SKM-1 (cell line): ENCODE data around the gene NKTR.
A peak's percentile ranks its signal among the peaks of the same experiment; 100 is the strongest.
"Not testable (repeated sequence)": the region's sequence is repeated elsewhere in the genome, so short reads cannot be mapped to it uniquely, and the experiment has no call there.

Source experiments
- DNase-seq: peaks from one replicate; lab custom pipeline; 2025; ENCODE audit not compliant: unreplicated experiment; lab: John Stamatoyannopoulos, UW

The NKTR gene

GRCh38 chr3:42593635-42594034 lies 6.9 kb upstream of the NKTR start:
- DNase-seq = no peak

DNA sequence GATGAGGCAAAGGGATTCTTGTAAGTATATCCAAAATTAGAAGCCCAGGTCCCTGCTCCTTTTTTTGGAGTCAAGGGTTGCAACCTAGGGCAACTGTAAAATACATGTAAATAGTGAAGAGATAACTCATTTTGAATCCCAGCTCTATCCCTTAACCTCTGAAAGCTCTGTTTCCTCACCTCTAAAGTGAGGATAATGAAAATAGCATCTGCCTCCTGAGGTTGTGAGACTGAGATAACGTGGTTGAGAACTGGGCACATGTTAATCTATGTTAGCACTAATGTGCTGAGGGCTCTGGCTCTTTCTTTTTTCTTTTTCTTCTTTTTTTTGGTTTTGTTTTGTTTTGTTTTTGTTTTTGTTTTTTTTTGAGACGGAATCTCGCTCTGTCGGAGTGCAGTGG lies 4.8 kb upstream of the NKTR start:
- no peak for DNase-seq

DNA sequence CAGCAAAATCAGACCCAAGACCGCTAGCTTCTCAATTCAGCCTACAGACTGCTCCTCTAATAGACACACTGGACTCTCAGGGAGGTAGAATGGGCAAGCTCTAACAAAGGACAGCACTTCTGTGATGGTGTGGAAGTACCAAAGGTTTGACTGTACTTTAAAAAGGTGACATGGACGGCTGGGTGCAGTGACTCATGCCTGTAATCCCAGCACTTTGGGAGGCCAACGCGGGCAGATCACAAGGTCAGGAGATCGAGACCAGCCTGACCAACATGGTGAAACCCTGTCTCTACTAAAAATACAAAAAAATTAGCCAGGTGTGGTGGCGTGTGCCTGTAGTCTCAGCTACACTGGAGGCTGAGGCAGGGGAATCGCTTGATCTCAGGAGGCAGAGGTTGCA lies 3.4 kb upstream of the NKTR start:
- DNase-seq = not testable (repeated sequence)

GRCh38 chr3:42600958-42601675 lies 631 bp downstream of the NKTR start:
- DNase-seq = peak; percentile 67

GRCh38 chr3:42601896-42602581 lies 1.6 kb downstream of the NKTR start:
- no peak for DNase-seq

DNA sequence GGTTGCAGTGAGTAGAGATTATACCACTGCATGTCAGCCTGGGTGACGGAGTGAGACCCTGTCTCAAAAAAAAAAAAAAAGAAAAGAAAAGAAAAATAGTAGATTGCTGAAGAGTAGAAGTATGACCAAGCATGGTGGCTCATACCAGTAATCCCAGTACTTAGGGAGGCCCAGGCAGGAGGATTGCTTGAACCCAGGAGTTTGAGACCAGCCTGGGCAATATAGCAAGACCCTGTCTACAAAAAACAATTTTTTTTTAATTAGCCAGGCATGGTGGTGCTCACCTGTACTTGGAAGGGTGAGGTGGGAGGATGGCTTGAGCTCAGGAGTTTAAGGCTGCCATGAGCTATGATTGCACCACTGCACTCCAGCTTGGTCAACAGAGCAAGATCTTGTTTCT lies 2.5 kb downstream of the NKTR start:
- DNase-seq = no peak

GRCh38 chr3:42605546-42606173 lies 5.2 kb downstream of the NKTR start:
- no peak for DNase-seq

GRCh38 chr3:42608581-42608980 lies 8.1 kb downstream of the NKTR start:
- DNase-seq = no peak

- no peak for DNase-seq
These were observed 10.5 kb downstream of the NKTR start for GRCh38 chr3:42610976-42611375.

DNA sequence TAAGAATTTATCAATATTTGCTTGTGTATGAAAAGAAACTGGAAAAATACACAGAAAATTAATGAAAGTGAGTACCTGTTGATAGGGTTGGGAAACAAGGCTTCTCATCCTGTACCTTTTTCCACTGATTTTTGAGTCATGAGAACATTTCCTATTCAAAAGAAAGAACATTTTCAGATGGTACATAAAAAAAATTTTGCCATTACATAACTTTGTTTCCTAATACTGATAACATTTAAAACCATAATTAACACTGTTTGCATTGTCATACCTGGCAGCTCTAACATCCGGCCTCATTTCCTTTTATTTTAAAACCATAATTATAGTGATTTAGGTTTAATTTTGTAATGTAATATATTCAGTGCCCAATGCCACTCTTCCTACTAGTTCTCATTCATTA lies 11.7 kb downstream of the NKTR start:
- DNase-seq = no peak

DNA sequence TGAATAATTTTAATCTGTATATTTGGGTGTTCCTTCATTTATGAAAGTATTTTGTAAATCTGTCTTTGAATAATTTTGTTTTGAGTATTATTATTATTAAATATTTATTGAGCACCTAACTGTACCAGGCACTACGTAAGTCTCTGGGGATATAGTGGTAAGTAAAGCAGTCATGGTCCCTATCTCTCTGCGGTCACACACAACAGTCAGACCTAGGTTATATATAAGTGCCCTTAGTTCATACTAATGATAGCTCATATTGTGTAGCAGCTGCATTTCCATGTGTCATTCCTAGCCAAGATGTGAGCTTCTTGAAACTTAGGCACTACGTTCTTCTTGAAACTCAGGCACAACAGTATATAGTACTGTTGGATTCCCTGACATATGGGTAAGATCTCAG lies 12.4 kb downstream of the NKTR start:
- no peak for DNase-seq

DNA sequence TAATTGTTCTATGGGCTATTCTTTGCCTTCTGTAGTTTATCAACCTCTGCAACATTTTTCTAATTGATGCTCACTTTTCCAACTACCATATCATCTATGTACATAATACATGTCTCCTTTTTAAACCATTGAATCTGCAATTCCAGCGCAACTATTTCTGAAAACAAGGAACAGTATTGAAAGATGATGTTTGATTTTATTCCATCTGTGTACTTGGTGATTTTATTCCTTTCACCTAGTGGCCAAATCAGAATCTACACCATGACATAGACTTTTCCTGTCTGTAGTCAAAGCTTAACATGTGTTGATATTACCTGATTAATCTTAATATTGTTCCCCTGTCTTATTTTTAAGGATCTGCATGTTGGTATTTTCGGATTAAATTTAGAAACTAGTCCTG lies 13.0 kb downstream of the NKTR start:
- no peak for DNase-seq

- no peak for DNase-seq
These were observed 31.1 kb downstream of the NKTR start for GRCh38 chr3:42631620-42632019.

DNA sequence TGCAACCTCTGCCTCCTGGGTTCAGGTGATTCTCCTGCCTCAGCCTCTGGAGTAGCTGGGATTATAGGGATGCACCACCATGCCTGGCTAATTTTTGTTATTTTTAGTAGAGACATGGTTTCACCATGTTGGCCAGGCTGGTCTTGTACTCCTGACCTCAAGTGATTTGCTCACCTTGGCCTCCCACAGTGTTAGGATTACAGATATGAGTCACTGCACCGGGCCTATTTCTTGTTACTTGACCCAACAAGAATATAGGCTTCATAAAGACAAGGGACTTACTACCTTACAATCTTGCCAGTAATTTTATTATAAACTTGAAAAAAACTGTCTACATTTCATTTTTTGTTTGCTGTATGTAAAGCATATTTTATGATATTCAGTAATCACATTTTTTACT lies 31.7 kb downstream of the NKTR start:
- no peak for DNase-seq

DNA sequence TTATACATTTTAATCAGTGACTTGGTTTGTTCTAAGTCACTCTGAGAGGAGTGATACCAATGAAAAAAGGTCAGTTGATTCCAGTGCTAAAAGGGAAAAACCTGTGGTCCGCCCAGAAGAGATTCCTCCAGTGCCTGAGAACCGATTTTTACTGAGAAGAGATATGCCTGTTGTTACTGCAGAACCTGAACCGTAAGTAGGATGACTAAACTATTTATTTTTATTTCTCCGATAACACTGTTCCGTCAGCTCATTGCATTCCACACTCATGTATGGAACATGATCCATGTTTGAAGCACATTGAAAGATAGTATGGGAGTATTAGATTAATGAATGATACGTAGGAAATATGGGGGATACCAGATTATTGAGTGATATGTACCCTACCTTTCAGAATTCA lies 33.1 kb downstream of the NKTR start:
- no peak for DNase-seq

GRCh38 chr3:42635111-42635510 lies 34.6 kb downstream of the NKTR start:
- DNase-seq = no peak

DNA sequence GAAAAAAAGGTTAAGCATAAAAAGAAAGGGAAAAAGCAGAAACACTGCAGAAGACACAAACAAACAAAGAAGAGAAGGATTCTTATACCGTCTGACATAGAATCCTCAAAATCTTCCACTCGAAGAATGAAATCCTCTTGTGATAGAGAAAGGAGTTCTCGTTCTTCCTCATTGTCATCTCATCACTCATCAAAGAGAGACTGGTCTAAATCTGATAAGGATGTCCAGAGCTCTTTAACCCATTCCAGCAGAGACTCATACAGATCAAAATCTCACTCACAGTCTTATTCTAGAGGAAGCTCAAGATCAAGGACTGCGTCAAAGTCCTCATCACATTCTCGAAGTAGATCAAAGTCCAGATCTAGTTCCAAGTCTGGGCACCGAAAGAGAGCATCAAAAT lies 36.5 kb downstream of the NKTR start:
- DNase-seq = no peak

- DNase-seq = no peak
These were observed 37.9 kb downstream of the NKTR start for GRCh38 chr3:42638339-42638842.

DNA sequence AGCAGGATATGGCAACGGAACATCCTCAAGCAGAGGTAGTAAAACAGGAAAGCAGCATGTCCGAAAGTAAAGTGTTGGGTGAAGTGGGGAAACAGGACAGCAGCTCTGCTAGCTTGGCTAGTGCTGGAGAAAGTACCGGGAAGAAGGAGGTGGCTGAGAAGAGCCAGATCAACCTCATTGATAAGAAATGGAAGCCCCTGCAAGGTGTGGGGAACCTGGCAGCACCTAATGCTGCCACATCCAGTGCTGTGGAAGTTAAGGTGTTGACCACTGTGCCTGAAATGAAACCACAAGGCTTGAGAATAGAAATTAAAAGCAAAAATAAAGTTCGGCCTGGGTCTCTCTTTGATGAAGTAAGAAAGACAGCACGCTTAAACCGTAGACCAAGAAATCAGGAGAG lies 38.7 kb downstream of the NKTR start:
- no peak for DNase-seq

GRCh38 chr3:42640129-42640528 lies 39.6 kb downstream of the NKTR start:
- no peak for DNase-seq

DNA sequence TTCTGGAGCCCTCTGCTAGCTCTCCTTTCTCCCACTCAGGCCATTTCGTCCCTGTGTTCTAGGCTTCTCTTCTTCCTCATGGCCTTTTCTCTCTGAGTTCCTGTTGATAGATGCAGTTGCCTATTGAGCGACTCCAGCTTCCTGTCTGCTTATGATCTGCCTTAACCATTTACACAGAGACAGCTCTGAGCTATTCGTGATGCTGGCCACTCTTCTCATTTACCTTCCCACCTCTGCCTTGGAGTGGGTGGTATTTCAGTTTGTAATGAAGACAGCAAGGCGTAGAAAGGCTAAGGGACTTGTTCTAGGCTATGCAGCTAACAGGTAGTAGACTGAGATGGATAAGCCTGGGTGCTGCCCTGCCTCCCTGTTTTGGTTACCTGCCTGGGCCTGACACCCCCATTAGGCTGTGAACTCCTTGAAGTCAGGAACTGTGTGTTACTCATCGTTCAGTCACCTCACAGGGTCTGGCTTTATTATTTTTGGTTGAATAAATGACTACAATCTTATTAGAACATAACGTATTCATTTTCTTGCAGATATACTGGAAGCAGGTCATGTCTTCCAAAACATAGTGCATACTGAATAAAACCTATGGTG lies 40.4 kb downstream of the NKTR start:
- DNase-seq = no peak
